IMR-90 (cell line): ENCODE data around the gene SFSWAP. TPM values are rescaled to one million over a fixed set of nuclear protein-coding genes. Genes with fewer than 3 reads are reported as not detected.
A peak's percentile ranks its signal among the peaks of the same experiment; 100 is the strongest.

Source experiments
- ATAC-seq: fragments of 200-7000 bp; cut with Tn5 transposase; 2 replicates; pipeline ENCODE4 v1.9.1; 2020; ENCODE audit warnings: low read depth, mild to moderate bottlenecking, moderate library complexity
- BruUV-seq: library from RNA; stranded (reverse); fragments of 400-500 nt; replicated peaks from 2 replicates; lab custom pipeline; 2021; lab: Mats Ljungman, UMichigan
- CTCF ChIA-PET: fragments of 300-600 bp; formaldehyde crosslinking; extraction: SDS; loops from one replicate; lab custom pipeline; 2021; ENCODE audit warnings: antibody characterized with exemption; lab: Yijun Ruan, JAX
- POLR2A ChIA-PET: fragments of 300-600 bp; sonication (Branson Sonifier 250); formaldehyde crosslinking; loops from one replicate; lab custom pipeline; 2022; ENCODE audit warnings: antibody characterized with exemption; ENCODE audit not compliant: unreplicated experiment; lab: Charles Lee
- DNase-seq: peaks from one replicate; pipeline ENCODE4 v3.0.0; 2013
- H2AFZ ChIP-seq: replicated peaks from 2 replicates; pipeline ENCODE3; 2013; ENCODE audit warnings: low read length, mild to moderate bottlenecking; ENCODE audit not compliant: poor library complexity
- H2AK5ac ChIP-seq: 2 replicates; pipeline ENCODE4 v1.6.1; 2013; ENCODE audit warnings: low read depth, low read length, inconsistent platforms
- H2AK9ac ChIP-seq: replicated peaks from 2 replicates; pipeline ENCODE3; 2013; ENCODE audit warnings: mild to moderate bottlenecking, low read depth, low read length, moderate library complexity; ENCODE audit not compliant: poor library complexity
- H2BK120ac ChIP-seq: 2 replicates; pipeline ENCODE4 v1.6.1; 2013; ENCODE audit warnings: low read depth, low read length, inconsistent platforms
- H2BK15ac ChIP-seq: 3 replicates; pipeline ENCODE4 v1.6.1; 2013; ENCODE audit warnings: low read depth, low read length, inconsistent platforms
- H2BK20ac ChIP-seq: 2 replicates; pipeline ENCODE4 v1.6.1; 2013; ENCODE audit warnings: low read depth, mild to moderate bottlenecking, inconsistent platforms, low read length, moderate library complexity
- H2BK5ac ChIP-seq: 2 replicates; pipeline ENCODE4 v1.6.1; 2013; ENCODE audit warnings: mild to moderate bottlenecking, low read depth, low read length, inconsistent platforms; ENCODE audit not compliant: poor library complexity, severe bottlenecking
- H3K14ac ChIP-seq: replicated peaks from 2 replicates; pipeline ENCODE4 v1.6.1; 2013; ENCODE audit warnings: low read depth, low read length, inconsistent platforms
- H3K18ac ChIP-seq: 2 replicates; pipeline ENCODE4 v1.6.1; 2013; ENCODE audit warnings: low read depth, low read length, control low read depth
- H3K23ac ChIP-seq: 2 replicates; pipeline ENCODE4 v1.6.1; 2013; ENCODE audit warnings: low read depth, low read length, inconsistent platforms
- H3K27ac ChIP-seq: 2 replicates; pipeline ENCODE4 v1.5.1; 2013; ENCODE audit warnings: mild to moderate bottlenecking, control low read depth, low read length; ENCODE audit not compliant: insufficient read depth
- H3K27me3 ChIP-seq: 2 replicates; pipeline ENCODE4 v1.6.1; 2013; ENCODE audit warnings: low read length; ENCODE audit not compliant: control insufficient read depth, insufficient read depth
- H3K36me3 ChIP-seq: 2 replicates; pipeline ENCODE4 v1.6.1; 2013; ENCODE audit warnings: low read length, mixed read lengths; ENCODE audit not compliant: control insufficient read depth, insufficient read depth
- H3K4ac ChIP-seq: 2 replicates; pipeline ENCODE4 v1.6.1; 2013; ENCODE audit warnings: low read depth, low read length, inconsistent platforms
- H3K4me1 ChIP-seq: 2 replicates; pipeline ENCODE4 v1.6.1; 2013; ENCODE audit warnings: low read length, mixed read lengths; ENCODE audit not compliant: control insufficient read depth, insufficient read depth
- H3K4me2 ChIP-seq: 2 replicates; pipeline ENCODE4 v1.6.1; 2013; ENCODE audit warnings: low read depth, mild to moderate bottlenecking, control low read depth, low read length, moderate library complexity
- H3K4me3 ChIP-seq: 2 replicates; pipeline ENCODE4 v1.5.1; 2013; ENCODE audit warnings: low read depth, mild to moderate bottlenecking, control low read depth, low read length, moderate library complexity; ENCODE audit not compliant: insufficient read depth
- H3K56ac ChIP-seq: 2 replicates; pipeline ENCODE4 v1.6.1; 2013; ENCODE audit warnings: low read length, inconsistent platforms; ENCODE audit not compliant: insufficient read depth; ENCODE audit errors: extremely low read depth
- H3K79me1 ChIP-seq, 2 experiments: 2 replicates each; pipeline ENCODE4 v1.6.1; 2013; ENCODE audit warnings: low read length in 2 of 2, inconsistent platforms in 1 of 2, low read depth in 1 of 2
- H3K9ac ChIP-seq: 2 replicates; pipeline ENCODE4 v1.6.1; 2013; ENCODE audit warnings: low read depth, low read length, control low read depth
- H3K9me1 ChIP-seq: 2 replicates; pipeline ENCODE4 v1.6.1; 2013; ENCODE audit warnings: low read length, inconsistent platforms; ENCODE audit not compliant: insufficient read depth
- H3K9me3 ChIP-seq: 2 replicates; pipeline ENCODE4 v1.6.1; 2013; ENCODE audit warnings: low read length; ENCODE audit not compliant: control insufficient read depth, insufficient read depth
- H4K20me1 ChIP-seq: 2 replicates; pipeline ENCODE4 v1.6.1; 2013; ENCODE audit warnings: low read length, inconsistent platforms; ENCODE audit not compliant: insufficient read depth
- H4K5ac ChIP-seq: 2 replicates; pipeline ENCODE4 v1.6.1; 2013; ENCODE audit warnings: mild to moderate bottlenecking, low read depth, low read length, control low read depth
- H4K8ac ChIP-seq, 2 experiments: 2 replicates each; pipeline ENCODE4 v1.6.1; 2013; ENCODE audit warnings: low read depth in 2 of 2, low read length in 2 of 2, control low read depth in 1 of 2, inconsistent platforms in 1 of 2
- H4K91ac ChIP-seq: 2 replicates; pipeline ENCODE4 v1.6.1; 2013; ENCODE audit warnings: low read depth, low read length, inconsistent platforms; ENCODE audit not compliant: insufficient read depth
- BHLHE40 ChIP-seq: fragments of 150-350 bp; IDR thresholded peaks from 2 replicates; pipeline ENCODE4 v1.6.1; 2016; ENCODE audit warnings: mild to moderate bottlenecking, low read depth, low read length
- CEBPB ChIP-seq: IDR thresholded peaks from 2 replicates; pipeline ENCODE4 v1.6.1; 2012; ENCODE audit warnings: low read depth, low read length, improper control_type of control experiment
- CHD1 ChIP-seq: IDR thresholded peaks from 2 replicates; pipeline ENCODE4 v1.6.1; 2012; ENCODE audit warnings: low read depth, low read length, improper control_type of control experiment
- FOS ChIP-seq: fragments of 150-350 bp; IDR thresholded peaks from 2 replicates; pipeline ENCODE4 v1.6.1; 2016; ENCODE audit warnings: low read depth, low read length
- MAFK ChIP-seq: IDR thresholded peaks from 2 replicates; pipeline ENCODE4 v1.6.1; 2012; ENCODE audit warnings: low read depth, low read length, improper control_type of control experiment
- MAZ ChIP-seq: IDR thresholded peaks from 2 replicates; pipeline ENCODE4 v1.6.1; 2012; ENCODE audit warnings: low read depth, mild to moderate bottlenecking, low read length, improper control_type of control experiment, moderate library complexity, borderline replicate concordance
- MXI1 ChIP-seq: IDR thresholded peaks from 2 replicates; pipeline ENCODE4 v1.6.1; 2012; ENCODE audit warnings: low read depth, mild to moderate bottlenecking, low read length, moderate library complexity, borderline replicate concordance
- NFE2L2 ChIP-seq: fragments of 150-350 bp; IDR thresholded peaks from 2 replicates; pipeline ENCODE4 v1.6.1; 2016; ENCODE audit warnings: low read depth, mild to moderate bottlenecking, low read length
- POLR2A ChIP-seq: IDR thresholded peaks from 2 replicates; pipeline ENCODE4 v1.6.1; 2012; ENCODE audit warnings: mild to moderate bottlenecking, low read depth, low read length
- RCOR1 ChIP-seq: IDR thresholded peaks from 2 replicates; pipeline ENCODE4 v1.6.1; 2012; ENCODE audit warnings: mild to moderate bottlenecking, low read length, improper control_type of control experiment; ENCODE audit not compliant: insufficient replicate concordance
- RFX5 ChIP-seq: IDR thresholded peaks from 2 replicates; pipeline ENCODE4 v1.8.0; 2012; ENCODE audit warnings: low read depth, mild to moderate bottlenecking, low read length, moderate library complexity
- SMC3 ChIP-seq: fragments of 150-350 bp; IDR thresholded peaks from 2 replicates; pipeline ENCODE4 v1.6.1; 2016; ENCODE audit warnings: low read depth, mild to moderate bottlenecking, antibody characterized with exemption, low read length, moderate library complexity
- WGBS, 2 experiments: methylation state at CpG; one replicate each; pipeline versions ENCODE4 v1.1.5 to v1.1.7; 2013; ENCODE audit warnings: missing lambda C conversion rate in 2 of 2; ENCODE audit not compliant: insufficient read length in 1 of 2; ENCODE audit errors: extremely low coverage in 2 of 2; 5-methylcytosine and 5-hydroxymethylcytosine counted together
- dilution Hi-C: fragments of 300-500 bp; cut with HindIII; formaldehyde crosslinking; loops from one replicate; pipeline ENCODE4 v1.14.3; 2018; ENCODE audit warnings: low sequenced_read_pairs; ENCODE audit not compliant: unreplicated experiment
- in situ Hi-C: fragments of 300-500 bp; cut with MboI; formaldehyde crosslinking; loops from 3 replicates; pipeline ENCODE4 v1.14.3; 2019; ENCODE audit warnings: low sequenced_read_pairs, inconsistent platforms, mixed read lengths
- intact Hi-C: fragments of 100-400 bp; cut with micrococcal nuclease; formaldehyde crosslinking; loops from 2 replicates; pipeline ENCODE4 v1.10.0; 2022
- polyA plus RNA-seq, 3 experiments: library from polyadenylated mRNA; depleted of rRNA; stranded (reverse); fragments of >200 nt; gene quantifications; 2 replicates each; pipeline ENCODE4 v1.2.3, GENCODE V29; 2012; ENCODE audit warnings: low replicate concordance in 1 of 3
- total RNA-seq: library from RNA; depleted of rRNA; stranded (reverse); fragments of >200 nt; gene quantifications from 2 replicates; pipeline ENCODE4 v1.2.3, GENCODE V29; 2012
- TF ChIP-seq, protein P1 (sequence below): fragments of 150-350 bp; IDR thresholded peaks from 2 replicates; pipeline ENCODE4 v1.6.1; 2016; ENCODE audit warnings: low read depth, mild to moderate bottlenecking, low read length, moderate library complexity, borderline replicate concordance
- TF ChIP-seq, protein P2 (sequence below): fragments of 150-350 bp; IDR thresholded peaks from 2 replicates; pipeline ENCODE4 v1.6.1; 2017; ENCODE audit warnings: mild to moderate bottlenecking, antibody characterized with exemption, low read length, low read depth
- TF ChIP-seq, protein P3 (sequence below): conservative IDR thresholded peaks from 2 replicates; pipeline ENCODE4 v1.5.1; 2012; ENCODE audit warnings: mild to moderate bottlenecking, low read depth, low read length, improper control_type of control experiment

The SFSWAP gene
- total and polyA plus RNA-seq, 2 of the 4 experiments (the other 2 are of a cell fraction) = 19.7 to 22.4 TPM

DNA sequence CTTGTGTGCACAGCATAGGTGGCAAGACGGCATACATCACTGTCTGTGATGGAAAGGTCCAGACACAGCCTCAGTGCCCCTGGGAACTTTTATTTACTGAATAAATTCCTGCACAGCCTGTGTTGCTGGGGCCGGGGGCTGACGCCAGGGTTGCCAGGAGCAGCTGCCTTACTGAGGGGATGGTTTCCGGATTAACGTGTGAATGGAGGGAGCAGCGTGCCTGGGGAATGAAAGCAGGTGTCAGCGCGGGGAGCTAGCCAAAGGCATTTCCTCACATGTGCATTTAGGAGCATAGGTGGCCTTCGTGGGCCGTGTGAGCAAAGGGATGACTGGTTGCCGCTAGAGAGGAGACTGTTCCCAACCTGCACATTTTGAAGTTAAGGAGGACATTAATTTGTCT, 41.6 kb downstream of the SFSWAP start:
- Histone ChIP-seq H2BK5ac (no peak overlapping the region), H2AK5ac (no peak overlapping the region), H3K4ac (no peak overlapping the region), H3K4me1 (no peaks in the 10 kb centered on the region), H3K23ac (no peak overlapping the region), H3K18ac (no peak overlapping the region), H2BK20ac (no peak overlapping the region), H3K79me1 (peaks cover 20 to 25% of the 10 kb centered on the region in 2 experiments; a peak in 3 of 4 replicates), H4K91ac (no peak overlapping the region), H2BK120ac (no peak overlapping the region), H3K9me3 (no peaks in the 10 kb centered on the region), H2AFZ (peak overlapping the region; percentile 38), H3K4me3 (no peak overlapping the region), H3K27ac (no peak overlapping the region), H3K56ac (no peak overlapping the region), H4K20me1 (peaks cover 5% of the 10 kb centered on the region; the same call in 1 of the 2 replicates), H4K8ac (no peak overlapping the region), H3K9ac (no peak overlapping the region), H4K5ac (no peak overlapping the region), H3K27me3 (no peaks in the 10 kb centered on the region), H3K14ac (no peak overlapping the region), H3K9me1 (no peaks in the 10 kb centered on the region), H2AK9ac (no peak overlapping the region), H3K4me2 (no peak overlapping the region), H3K36me3 (peaks cover 55% of the 10 kb centered on the region), H2BK15ac (no peak overlapping the region)
- dilution Hi-C loops (no loop called here), intact Hi-C loops (no loop called here), in situ Hi-C loops (no loop called here)
- 92% methylated on average over 7 of the region's 11 CpGs; no CpG with 5 or more reads in 1 of the 2 experiments for WGBS, 2 experiments
- no peak for ATAC-seq
- DNase-seq = no peak
- CTCF ChIA-PET = no interaction called here
- POLR2A ChIA-PET = no interaction called here
- no TSS peak for BruUV-seq
- TF ChIP-seq SMC3 (no peak), FOS (no peak), MAFK (no peak), MAZ (no peak), MXI1 (no peak), RFX5 (no peak), CEBPB (no peak), RCOR1 (no peak), CHD1 (no peak), POLR2A (no peak), NFE2L2 (no peak), BHLHE40 (no peak)
- TF ChIP-seq, protein P1, sequence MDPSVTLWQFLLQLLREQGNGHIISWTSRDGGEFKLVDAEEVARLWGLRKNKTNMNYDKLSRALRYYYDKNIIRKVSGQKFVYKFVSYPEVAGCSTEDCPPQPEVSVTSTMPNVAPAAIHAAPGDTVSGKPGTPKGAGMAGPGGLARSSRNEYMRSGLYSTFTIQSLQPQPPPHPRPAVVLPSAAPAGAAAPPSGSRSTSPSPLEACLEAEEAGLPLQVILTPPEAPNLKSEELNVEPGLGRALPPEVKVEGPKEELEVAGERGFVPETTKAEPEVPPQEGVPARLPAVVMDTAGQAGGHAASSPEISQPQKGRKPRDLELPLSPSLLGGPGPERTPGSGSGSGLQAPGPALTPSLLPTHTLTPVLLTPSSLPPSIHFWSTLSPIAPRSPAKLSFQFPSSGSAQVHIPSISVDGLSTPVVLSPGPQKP = no peak
- TF ChIP-seq, protein P2, sequence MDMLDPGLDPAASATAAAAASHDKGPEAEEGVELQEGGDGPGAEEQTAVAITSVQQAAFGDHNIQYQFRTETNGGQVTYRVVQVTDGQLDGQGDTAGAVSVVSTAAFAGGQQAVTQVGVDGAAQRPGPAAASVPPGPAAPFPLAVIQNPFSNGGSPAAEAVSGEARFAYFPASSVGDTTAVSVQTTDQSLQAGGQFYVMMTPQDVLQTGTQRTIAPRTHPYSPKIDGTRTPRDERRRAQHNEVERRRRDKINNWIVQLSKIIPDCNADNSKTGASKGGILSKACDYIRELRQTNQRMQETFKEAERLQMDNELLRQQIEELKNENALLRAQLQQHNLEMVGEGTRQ = no peak
- TF ChIP-seq, protein P3, sequence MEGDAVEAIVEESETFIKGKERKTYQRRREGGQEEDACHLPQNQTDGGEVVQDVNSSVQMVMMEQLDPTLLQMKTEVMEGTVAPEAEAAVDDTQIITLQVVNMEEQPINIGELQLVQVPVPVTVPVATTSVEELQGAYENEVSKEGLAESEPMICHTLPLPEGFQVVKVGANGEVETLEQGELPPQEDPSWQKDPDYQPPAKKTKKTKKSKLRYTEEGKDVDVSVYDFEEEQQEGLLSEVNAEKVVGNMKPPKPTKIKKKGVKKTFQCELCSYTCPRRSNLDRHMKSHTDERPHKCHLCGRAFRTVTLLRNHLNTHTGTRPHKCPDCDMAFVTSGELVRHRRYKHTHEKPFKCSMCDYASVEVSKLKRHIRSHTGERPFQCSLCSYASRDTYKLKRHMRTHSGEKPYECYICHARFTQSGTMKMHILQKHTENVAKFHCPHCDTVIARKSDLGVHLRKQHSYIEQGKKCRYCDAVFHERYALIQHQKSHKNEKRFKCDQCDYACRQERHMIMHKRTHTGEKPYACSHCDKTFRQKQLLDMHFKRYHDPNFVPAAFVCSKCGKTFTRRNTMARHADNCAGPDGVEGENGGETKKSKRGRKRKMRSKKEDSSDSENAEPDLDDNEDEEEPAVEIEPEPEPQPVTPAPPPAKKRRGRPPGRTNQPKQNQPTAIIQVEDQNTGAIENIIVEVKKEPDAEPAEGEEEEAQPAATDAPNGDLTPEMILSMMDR = no peak
